ENCODE results near the gene WIPF1. TPM values are rescaled to one million over a fixed set of nuclear protein-coding genes. Genes with fewer than 3 reads are reported as not detected.

WIPF1 gene
- total and polyA plus RNA-seq, 2 of the 13 experiments (the other 11 are each of a cell fraction or from before 2014, with no cell fraction given), result 0.01 TPM; not detected in 1

- Histone ChIP-seq H3K79me2 (ENCODE audit: insufficient read depth, low read length) (no peaks in the 10 kb centered on the region), H3K4me1 (ENCODE audit: insufficient read depth, low read length) (no peaks in the 10 kb centered on the region), H3K4me2 (ENCODE audit: low read depth, low read length) (no peak overlapping the region), H3K36me3 (replicated peaks in 1 of 2; ENCODE audit: control insufficient read depth in 1 of 2, insufficient read depth in 2 of 2, low read length in 2 of 2) (no peaks in the 10 kb centered on the region), H4K20me1 (ENCODE audit: insufficient read depth, low read length) (no peaks in the 10 kb centered on the region), H3K4me3 (replicated peaks in 1 of 3; ENCODE audit: insufficient read depth in 1 of 3, low read depth in 2 of 3, low read length in 3 of 3) (no peak overlapping the region), H3K27me3 (ENCODE audit: control insufficient read depth in 1 of 2, insufficient read depth in 2 of 2, low read length in 2 of 2) (no peaks in the 10 kb centered on the region; a peak in 1 of 5 replicates), H3K9ac (ENCODE audit: insufficient read depth, low read depth, low read length) (no peak overlapping the region), H3K27ac (ENCODE audit: extremely low read length, insufficient read depth, low read length) (no peak overlapping the region), H3K9me3 (ENCODE audit: low read length) (no peaks in the 10 kb centered on the region), H2AFZ (ENCODE audit: low read length) (no peak overlapping the region)
- TF ChIP-seq HINFP (CRISPR knock-in tag; IDR thresholded peaks at IDR 0.05; ENCODE audit: low read depth), result no peak
- TF ChIP-seq SRSF1 (optimal IDR thresholded peaks at IDR 0.05; ENCODE audit: low read depth, low read length), result no peak
- TF ChIP-seq HNF1B (CRISPR knock-in tag; IDR thresholded peaks at IDR 0.05), result no peak
- no peak for TF ChIP-seq ZNF724P (CRISPR knock-in tag; IDR thresholded peaks at IDR 0.05; ENCODE audit: borderline replicate concordance)
- no peak for TF ChIP-seq TRAFD1 (CRISPR knock-in tag; IDR thresholded peaks at IDR 0.05; ENCODE audit: borderline replicate concordance)
- TF ChIP-seq ZNF784 (CRISPR knock-in tag; IDR thresholded peaks at IDR 0.05; ENCODE audit: borderline replicate concordance), result no peak
- TF ChIP-seq ZNF850 (CRISPR knock-in tag; conservative IDR thresholded peaks at IDR 0.05), result no peak
- TF ChIP-seq ZBTB25 (CRISPR knock-in tag; IDR thresholded peaks at IDR 0.05), result no peak
- no peak for TF ChIP-seq BORCS8-MEF2B (CRISPR knock-in tag; IDR thresholded peaks at IDR 0.05)
- no peak for TF ChIP-seq NR1H2 (CRISPR knock-in tag; IDR thresholded peaks at IDR 0.05; ENCODE audit: borderline replicate concordance, low read depth)
- no peak for TF ChIP-seq ZNF367 (CRISPR knock-in tag; IDR thresholded peaks at IDR 0.05; ENCODE audit: borderline replicate concordance)
- no peak for TF ChIP-seq ZNF782 (CRISPR knock-in tag; IDR thresholded peaks at IDR 0.05; ENCODE audit: borderline replicate concordance)
- no peak for TF ChIP-seq SMARCC2 (IDR thresholded peaks at IDR 0.05)
- no peak for TF ChIP-seq ZNF446 (CRISPR knock-in tag; IDR thresholded peaks at IDR 0.05)
- TF ChIP-seq ETV6 (CRISPR knock-in tag; conservative IDR thresholded peaks at IDR 0.05), result no peak
- no peak for TF ChIP-seq ZNF296 (CRISPR knock-in tag; conservative IDR thresholded peaks at IDR 0.05)
- 18% methylated on average over 3 of the region's 3 CpGs for WGBS (ENCODE audit: low lambda C conversion rate)
- BruUV-seq (replicated peaks), result no TSS peak
- ATAC-seq, result no peak
- in situ Hi-C loops (cut with HindIII; ENCODE audit: extremely low pct_ligation_motif_present, low pct_unique_long_range_greater_than_20kb), result no loop called here
- DNase-seq (ENCODE audit: low spot score), result no peak
- ChIA-PET CTCF (ENCODE audit: low intra/inter-chr PET ratio, low total read pairs) (no interaction called here), POLR2A (no interaction called here)
- no peak for FAIRE-seq
- intact Hi-C loops (cut with micrococcal nuclease; ENCODE audit: unreplicated experiment), result no loop called here
These were observed 52.4 kb downstream of the WIPF1 start for GRCh38 chr2:174545240-174545639.
